MM.1S (cell line): ENCODE measurements around the gene ZXDC.

Source experiments
- EZH2 ChIP-seq: fragments of 300-600 bp; sonication (generic); optimal IDR thresholded peaks from 2 replicates; pipeline ENCODE3; 2017; ENCODE audit warnings: low read depth, mild to moderate bottlenecking, antibody characterized with exemption, low read length, mixed read lengths
- EZH2phosphoT487 ChIP-seq: fragments of 300-600 bp; sonication (generic); IDR thresholded peaks from 2 replicates; pipeline ENCODE4 v1.6.1; 2018; ENCODE audit warnings: antibody characterized with exemption, low read length

- TF ChIP-seq EZH2phosphoT487 (no peak), EZH2 (no peak)
Observed at GRCh38 chr3:126407412-126408044, 68.2 kb downstream of the ZXDC start.
